HG03460 (cell line): Measurements from ENCODE around the gene KRTAP4-7.
"Not testable (repeated sequence)": the region's sequence is repeated elsewhere in the genome, so short reads cannot be mapped to it uniquely, and the experiment has no call there.

Experiments
- ATAC-seq: cut with Tn5 transposase; IDR thresholded peaks from one replicate; pipeline ENCODE4 v1.9.1; 2021; ENCODE audit not compliant: unreplicated experiment

Gene KRTAP4-7

DNA sequence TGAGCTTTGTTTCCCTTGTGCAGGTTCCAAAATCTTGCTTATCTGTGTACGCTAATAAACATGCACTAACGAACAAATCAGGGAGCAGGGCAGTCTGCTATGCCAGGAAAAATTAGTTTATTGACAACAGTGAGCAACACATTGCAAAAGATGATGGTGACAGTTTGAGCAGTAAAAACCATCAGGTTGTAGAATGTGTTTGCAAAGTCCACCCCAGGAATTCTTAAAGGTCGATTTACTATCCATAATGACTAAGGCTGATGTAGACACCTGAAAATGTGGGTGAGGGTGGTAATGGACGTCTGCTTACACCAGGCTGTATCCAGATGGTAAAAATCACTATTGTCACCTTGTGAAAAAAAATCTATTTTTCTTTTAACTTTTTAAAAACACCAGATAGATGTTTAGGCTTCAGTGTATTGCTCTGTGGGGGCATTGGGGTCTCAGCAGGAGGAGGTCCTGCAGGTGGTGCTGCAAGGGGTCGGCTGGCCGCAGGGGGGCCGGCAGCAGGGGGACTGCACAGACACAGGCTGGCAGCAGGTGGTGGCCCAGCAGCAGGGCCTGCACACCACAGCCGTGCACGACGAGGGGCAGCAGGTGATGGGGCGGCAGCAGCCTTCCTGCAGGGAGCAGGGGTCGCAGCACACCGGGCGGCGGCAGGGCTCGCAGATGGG is 18.8 kb upstream of the KRTAP4-7 start:
- ATAC-seq = not testable (repeated sequence)

DNA sequence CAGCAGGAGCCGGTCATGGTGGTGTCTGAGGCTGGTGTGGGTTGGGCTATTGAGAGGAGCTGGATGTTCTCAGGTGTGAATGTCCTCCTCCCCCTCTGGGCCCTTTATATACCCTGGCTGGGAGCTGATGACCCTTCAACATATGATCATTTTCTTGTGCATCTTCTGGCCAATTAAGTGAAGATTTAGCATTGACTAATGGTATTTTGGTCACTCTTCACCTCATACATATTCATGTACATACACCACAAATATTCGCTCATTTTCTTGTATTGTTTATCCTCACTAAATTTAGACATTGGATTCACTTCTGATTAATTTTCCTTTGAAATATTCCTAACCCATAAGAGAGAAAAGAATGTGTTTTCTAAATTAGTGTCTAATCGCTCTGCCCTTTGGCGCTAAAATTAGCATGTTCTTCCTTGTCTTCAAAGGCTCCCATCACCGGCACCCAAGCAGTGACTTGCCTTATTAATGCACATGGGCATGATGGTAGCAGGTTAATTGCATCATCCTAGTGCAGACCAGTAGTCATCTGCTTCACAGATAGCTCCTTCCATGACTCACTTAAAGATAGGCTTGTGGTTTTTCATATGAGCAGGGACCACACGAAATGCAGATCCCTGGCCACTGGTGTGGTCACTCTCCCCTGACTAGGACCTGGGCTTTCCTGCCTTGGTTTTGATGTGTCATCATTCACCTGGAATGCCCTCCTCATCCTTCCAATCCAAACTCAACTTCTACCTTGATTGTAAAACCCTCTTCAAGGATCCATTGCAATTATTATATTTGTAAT is 17.9 kb upstream of the KRTAP4-7 start, which contains the start of gene KRTAP2-4:
TSS of gene KRTAP2-4 (minus strand) at position 51 of the 796 bp plus-strand sequence. CDS start at position 17, 34 bp downstream.
- ATAC-seq = no peak

DNA sequence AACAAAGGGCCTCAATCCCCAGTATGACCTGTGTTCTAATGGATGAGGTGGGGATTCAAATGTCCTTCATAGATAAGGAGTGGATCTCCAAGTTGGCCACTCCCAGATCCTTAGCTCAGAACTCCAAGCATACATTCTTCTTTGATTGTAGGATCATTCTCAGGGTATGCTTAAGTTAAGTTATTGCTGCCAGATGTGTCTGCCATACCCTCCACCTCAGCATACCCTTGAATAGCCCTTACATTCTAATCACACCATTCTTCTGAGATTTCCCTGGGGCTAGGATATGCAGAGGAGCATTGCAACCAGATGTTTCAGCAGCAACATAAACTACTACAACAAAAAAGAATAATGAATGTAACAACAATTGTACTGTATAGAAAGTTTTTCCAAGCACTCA is 16.7 kb upstream of the KRTAP4-7 start:
- ATAC-seq = no peak

DNA sequence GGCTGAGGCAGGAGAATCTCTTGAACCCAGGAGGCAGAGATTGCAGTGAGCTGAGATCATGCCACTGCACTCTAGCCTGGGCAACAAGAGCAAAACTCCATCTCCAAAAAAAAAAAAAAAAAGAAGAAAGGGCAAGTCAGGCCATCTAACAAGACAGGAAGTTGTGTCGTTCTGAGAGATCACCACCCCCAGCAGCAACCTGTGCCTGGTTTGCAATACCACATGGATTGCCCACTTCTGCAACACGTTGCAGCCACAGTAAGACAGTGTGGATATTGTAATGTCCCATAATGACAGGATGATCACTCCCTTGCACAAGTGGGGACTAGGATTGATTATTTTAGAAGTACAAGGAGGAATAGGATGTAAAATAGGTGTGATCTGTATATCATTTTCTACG is 14.9 kb upstream of the KRTAP4-7 start:
- no peak for ATAC-seq

DNA sequence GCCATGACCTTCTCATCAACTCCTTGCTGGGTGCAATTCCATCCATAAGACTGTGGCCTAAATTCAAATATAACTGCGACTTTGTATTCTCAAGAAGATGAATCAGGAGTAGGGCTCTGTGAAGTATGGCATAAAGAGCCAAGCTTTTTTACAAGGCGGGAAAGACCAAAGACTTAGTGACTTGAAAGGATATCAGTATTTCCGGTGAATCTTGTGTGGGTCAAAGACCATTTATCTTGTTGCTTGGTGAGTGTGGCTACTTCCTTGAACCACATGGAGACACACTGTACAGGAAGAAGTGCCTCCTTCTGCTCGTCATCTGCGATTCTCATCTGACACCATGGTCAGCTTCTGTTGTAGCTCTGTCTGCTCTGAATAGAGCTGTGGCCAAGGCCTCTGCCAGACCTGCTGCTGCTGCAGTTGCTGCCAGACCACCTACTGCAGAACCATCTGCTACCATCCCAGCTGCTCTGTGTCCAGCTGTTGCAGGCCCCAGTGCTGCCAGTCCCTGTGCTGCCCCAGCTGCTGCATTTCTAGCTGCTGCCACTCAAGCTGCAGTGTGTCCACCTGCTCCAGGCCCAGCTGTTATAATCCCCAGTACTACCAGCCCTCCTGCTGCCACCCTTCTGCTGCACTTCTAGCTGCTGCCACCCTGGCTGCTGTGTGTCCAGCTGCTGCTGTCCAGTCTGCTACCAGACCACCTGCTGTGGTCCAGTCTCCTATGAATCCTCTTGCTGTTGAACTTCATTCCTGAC is 12.2 kb upstream of the KRTAP4-7 start:
- ATAC-seq = no peak

DNA sequence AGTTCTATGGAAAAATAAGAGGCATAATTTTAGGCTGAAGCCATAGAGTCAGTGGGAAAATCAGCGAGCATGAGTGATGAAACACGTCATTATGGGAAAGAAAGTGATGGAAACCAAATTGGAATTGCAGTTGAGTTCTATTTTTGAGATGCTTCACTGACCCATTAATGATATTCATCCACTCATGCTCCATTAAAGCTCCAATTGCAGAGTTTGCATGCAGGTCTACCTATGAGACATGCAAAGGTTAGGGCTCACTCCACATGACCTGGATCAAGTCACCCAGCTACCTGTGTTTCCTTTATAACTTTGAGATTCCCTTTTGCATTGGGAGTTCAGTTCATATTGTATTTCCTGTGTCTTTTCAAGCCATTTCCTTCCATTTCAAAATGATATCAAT is 10.3 kb upstream of the KRTAP4-7 start:
- ATAC-seq = no peak

DNA sequence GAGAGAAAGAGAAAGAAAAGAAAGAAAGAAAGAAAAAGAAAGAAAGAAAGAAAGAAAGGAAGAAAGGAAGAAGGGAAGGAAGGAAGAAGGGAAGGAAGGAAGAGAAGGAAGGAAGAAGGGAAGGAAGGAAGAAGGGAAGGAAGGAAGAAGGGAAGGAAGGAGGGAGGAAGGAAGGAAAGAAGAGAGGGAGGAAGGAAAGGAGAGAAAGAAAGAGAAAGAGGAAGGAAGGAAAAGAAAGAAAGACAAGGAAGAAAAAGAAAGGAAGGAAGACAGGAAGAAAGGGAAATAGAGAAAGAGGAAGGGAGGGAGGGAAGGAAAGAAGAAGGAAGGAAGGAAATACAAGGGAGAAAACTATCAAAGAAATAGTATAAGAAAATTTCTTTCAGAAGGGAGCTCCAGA is 7.2 kb upstream of the KRTAP4-7 start:
- no peak for ATAC-seq

DNA sequence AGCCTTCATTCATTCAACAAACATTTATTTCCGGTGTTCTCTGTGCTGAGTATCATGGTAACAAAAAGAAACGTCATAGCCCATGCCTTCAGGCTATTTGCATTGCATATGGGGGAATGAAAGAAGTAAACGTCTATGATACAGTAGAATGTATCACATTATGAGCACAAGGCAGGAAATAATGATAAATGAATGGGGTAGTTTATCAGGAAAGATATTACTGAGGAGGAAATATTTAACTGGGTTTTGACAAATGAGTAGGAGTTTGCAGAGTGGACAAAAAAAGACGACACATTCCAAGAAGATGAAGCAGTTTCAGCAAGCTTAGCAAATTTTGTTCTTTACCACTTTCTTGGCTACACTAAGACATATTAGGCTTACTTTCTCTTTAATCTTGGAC is 1.3 kb upstream of the KRTAP4-7 start:
- ATAC-seq = no peak

DNA sequence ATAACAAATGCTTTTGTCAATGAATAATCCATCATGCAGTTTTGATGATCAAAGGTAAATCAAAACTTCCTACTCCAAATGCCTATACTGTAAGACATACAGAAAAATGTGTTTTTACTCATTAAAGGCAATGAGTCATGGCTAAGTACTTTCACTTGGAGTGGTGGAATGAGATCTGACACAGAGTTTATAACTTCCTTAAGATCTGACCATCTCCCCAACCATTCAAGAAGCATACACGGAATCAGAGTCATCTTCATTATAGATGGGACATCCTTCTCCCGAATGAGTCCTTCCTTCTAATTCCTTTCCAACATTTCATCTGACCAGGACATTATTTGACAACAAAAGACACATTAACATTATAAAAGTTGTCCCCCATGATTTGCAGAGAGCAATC is 523 bp upstream of the KRTAP4-7 start:
- ATAC-seq = not testable (repeated sequence)

DNA sequence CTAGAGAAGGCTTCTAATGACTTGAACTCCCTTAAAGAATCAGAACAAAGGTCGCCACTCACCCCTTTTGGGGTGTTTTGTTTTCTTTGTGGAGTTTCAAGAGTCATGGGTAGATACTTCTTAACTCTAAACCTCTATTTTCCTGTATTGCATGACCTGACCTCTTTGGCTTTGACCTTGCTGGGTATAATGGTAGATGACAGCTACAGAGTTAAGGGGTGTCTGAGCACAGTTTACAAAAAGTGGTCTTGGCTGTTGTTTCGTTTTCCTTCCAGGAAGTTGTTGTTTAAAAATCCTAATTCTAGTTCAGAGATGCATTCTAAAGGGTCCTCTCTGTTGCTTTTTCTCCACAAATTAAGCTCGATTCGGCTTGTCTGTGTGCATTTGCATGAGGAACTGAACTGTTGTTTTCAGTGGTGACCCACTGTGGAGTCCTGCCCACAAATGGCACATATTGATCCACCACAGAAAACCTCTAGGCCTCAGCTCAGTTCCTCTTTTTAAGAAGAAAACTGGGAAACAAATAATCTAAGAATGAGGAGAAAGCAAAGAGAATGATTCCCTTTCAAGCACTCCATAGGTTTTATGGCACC is 4.9 kb downstream of the KRTAP4-7 start:
- not testable (repeated sequence) for ATAC-seq

DNA sequence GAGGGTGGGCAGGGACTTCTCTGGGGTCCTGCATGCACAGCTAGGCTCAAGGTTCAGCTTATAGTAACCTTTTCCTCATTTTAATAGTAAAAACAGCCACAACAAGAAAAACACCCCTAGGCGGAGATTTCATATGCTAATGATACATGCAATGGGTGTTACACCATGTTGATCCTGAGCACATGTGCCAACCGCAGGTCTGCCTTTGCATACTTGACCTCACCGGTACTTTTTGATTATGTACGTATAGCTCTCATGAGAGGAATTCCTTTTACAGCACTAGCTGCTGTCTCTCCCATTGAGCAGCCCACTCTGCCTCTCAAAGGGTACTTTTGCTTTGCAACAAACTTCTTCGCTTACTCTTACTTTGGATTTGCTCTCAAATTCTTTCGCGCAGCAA is 12.1 kb downstream of the KRTAP4-7 start:
- no peak for ATAC-seq

DNA sequence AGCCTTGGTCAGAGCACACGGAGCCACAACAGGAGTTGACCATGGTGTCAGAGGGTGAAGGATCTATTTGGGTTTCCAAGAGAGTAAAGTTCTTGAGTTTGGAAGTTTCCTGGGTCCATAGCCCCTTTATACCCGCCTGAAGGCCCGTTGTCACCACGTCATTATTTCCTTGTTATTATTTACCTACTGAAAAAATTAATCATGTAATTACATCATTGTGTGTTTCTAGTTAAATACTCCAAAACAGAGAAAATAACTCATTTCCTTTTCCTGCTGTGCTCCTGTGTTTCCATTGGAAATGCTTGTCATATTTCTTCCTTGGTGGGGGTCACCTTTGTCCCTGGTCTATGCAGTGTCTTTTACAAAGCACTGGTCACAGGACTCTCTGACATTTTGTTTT is 14.1 kb downstream of the KRTAP4-7 start, which contains the start of gene KRTAP4-8:
TSS of gene KRTAP4-8 (minus strand) at position 101 of the 400 bp plus-strand sequence. CDS start at position 43, 58 bp downstream.
- no peak for ATAC-seq

DNA sequence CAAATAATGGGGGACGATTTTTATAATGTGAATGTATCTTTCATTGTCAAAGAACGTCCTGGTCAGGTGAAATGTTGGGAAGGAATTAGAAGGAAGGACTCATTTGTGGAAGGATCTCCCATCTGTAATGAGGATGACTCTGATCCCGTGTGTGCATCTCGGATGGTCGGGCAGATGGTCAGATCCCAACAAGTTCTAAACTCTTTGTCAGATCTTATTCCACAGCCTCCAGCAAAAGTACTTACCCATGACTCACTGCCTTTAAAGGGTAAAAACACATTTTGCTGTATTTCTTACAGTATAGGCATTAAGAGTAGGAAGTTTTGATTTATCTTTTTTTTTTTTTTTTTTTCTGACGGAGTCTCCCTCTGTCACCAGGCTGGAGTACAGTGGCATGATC is 14.5 kb downstream of the KRTAP4-7 start:
- no peak for ATAC-seq

DNA sequence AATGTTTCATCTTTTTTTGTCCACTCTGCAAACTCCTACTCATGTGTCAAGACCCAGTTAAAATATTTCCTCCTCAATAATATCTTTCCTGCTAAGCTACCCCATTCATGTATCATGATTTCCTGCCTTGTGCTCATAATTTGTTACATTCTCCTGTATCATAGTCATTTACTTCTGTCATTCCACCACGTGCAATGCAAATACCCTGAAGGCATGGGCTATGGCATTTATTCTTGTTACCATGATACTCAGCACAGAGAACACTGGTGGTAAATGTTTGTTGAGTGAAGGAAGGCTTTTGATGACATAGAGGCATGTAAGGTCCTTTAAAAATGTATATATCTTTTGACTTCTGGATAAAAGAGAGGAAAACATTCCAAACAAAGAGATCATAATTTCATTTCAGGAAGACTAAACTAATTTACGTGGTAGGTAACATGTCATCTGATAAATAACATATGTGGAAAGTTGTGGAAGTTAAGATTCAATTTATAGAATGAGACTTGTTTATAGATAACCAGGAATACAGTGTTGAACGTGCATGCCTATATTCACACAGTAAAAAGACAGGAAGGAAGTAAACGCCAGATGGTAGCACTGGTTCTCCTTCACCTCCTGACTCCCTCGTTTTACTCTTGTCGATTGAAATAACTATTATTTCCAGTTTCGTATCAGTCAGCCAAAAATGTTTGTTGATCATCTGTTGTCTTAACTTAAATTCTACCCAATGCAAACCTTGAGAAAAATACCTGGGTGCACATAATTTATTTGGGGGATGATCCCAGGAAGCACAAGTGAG is 15.9 kb downstream of the KRTAP4-7 start:
- ATAC-seq = not testable (repeated sequence)

DNA sequence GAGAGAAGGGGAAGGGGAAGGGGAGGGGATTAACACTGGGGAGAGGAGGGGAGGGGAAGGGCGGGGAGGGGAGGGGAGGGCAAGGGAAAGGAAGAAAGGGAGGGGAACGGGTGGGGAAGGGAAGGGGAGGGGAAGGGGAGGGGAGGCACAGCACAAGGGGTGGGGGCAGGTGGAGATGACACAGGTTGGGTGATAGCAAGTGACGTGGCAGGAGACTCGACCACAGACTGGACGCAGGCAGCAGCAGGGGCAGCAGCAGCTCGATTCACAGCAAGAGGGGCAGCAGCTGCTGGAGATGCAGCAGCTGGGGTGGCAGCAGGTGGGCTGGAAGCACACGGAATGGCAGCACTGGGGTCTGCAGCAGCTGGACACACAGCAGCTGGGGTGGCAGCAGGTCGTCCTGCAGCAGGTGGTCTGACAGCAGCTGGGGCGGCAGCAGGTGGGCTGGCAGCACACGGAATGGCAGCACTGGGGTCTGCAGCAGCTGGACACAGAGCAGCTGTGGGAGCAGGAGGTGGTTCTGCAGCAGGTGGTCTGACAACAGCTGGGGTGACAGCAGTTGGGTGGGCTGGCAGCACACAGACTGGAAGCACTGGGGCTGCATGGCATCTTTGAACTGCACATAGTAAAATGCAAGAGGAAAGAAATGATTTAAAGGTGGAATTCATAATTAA is 17.8 kb downstream of the KRTAP4-7 start, which contains the start of gene KRTAP4-16:
TSS of gene KRTAP4-16 (minus strand) at position 624 of the 674 bp plus-strand sequence. CDS start at position 624, 0 bp downstream.
- ATAC-seq = no peak

DNA sequence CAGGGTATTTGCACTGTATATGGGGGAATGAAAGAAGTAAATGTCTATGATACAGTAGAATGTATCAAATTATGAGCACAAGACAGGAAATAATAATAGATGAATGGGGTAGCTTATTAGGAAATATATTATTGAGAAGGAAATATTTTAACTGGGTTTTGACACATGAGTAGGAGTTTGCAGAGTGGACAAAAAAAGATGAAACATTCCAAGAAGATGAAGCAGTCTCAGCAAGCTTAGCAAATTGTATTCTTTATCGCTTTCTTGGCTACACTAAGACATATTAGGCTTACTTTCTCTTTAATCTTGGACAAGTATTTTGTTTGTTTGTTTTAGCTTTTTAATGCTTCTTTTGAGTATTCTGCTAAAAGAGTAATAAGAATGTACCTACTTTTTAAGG is 19.9 kb downstream of the KRTAP4-7 start:
- ATAC-seq = no peak

DNA sequence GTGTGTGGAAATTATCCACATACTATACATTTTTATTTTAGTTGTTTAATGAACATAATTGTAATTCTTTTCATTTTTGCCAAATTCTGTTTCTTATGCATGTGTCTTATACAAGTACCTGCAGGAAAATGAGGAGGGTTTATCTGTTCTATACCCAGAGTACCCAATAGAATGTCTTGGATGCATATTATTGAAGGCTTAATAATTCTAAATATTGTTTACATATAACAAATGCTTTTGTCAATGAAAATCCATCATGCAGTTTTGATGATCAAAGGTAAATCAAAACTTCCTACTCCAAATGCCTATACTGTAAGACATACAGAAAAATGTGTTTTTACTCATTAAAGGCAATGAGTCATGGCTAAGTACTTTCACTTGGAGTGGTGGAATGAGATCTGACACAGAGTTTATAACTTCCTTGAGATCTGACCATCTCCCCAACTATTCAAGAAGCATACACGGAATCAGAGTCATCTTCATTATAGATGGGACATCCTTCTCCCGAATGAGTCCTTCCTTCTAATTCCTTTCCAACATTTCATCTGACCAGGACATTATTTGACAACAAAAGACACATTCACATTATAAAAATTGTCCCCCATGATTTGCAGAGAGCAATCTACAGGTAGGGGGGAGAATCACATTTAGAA is 20.6 kb downstream of the KRTAP4-7 start:
- not testable (repeated sequence) for ATAC-seq

DNA sequence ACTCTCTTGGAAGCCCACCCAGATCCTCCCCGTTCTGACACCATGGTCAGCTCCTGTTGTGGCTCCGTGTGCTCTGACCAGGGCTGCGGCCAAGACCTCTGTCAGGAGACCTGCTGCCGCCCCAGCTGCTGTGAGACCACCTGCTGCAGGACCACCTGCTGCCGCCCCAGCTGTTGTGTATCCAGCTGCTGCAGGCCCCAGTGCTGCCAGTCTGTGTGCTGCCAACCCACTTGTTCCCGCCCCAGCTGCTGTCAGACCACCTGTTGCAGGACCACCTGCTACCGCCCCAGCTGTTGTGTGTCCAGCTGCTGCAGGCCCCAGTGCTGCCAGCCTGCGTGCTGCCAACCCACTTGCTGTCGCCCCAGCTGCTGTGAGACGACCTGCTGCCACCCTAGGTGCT is 21.4 kb downstream of the KRTAP4-7 start, which contains the start of gene KRTAP4-9:
TSS of gene KRTAP4-9 (plus strand) at position 43 of the 400 bp plus-strand sequence. CDS start at position 43, 0 bp downstream.
- not testable (repeated sequence) for ATAC-seq

DNA sequence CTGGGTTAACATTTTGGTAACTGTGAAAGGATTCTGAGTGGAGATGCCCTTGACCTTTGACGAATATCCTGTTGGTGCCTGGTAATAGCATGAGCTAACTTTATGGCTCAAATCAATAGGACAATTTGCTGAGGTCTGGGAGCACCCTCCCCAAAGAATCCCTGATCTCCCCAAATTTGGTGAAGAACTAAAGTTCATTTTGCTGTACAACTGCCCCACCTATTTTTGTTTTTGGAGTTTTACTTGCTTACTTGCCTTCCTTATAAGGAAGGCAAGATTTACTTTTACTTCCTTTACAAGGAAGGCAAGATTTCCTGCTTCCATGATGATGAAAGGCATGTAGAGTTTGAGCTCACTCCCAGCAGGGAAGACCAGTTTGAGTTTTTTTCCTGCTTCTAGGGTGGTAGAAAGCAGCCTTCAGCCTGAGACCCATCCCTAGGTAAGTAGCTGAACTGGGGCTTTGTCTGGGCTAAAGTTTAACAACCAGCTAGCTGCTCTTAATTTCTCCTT is 24.0 kb downstream of the KRTAP4-7 start:
- ATAC-seq = no peak
